HCT116 (cell line): Measurements from ENCODE around the gene FANCG. TPM values are rescaled to one million over a fixed set of nuclear protein-coding genes. Genes with fewer than 3 reads are reported as not detected.

Experiments
- ATAC-seq: fragments of 200-7000 bp; cut with Tn5 transposase; 2 replicates; pipeline ENCODE4 v1.9.1; 2020; ENCODE audit warnings: mild to moderate bottlenecking, moderate library complexity
- BruUV-seq: library from RNA; stranded (reverse); fragments of 400-500 nt; replicated peaks from 2 replicates; lab custom pipeline; 2021; lab: Mats Ljungman, UMichigan
- CTCF ChIA-PET: fragments of 300-600 bp; sonication (Branson Sonifier 250); formaldehyde crosslinking; loops from one replicate; lab custom pipeline; 2021; ENCODE audit warnings: antibody characterized with exemption; lab: Charles Lee
- POLR2A ChIA-PET: fragments of 300-600, 350-600 bp; sonication (Branson Sonifier 250); formaldehyde crosslinking; loops from one replicate; lab custom pipeline; 2021; ENCODE audit warnings: antibody characterized with exemption; lab: Charles Lee
- RAD21 ChIA-PET, 2 experiments: fragments of 300-600 bp; sonication (Branson Sonifier 250); formaldehyde crosslinking; loops; one replicate each; lab custom pipeline; 2023; ENCODE audit warnings: low total read pairs in 2 of 2; ENCODE audit not compliant: uncharacterized antibody in 2 of 2, unreplicated experiment in 2 of 2, low non-redundant PET in 1 of 2; lab: Charles Lee
- DNase-seq: peaks from one replicate; pipeline ENCODE4 v3.0.0-alpha.2; 2010; ENCODE audit warnings: low read depth, low spot score
- H2AFZ ChIP-seq: fragments of 200-600 bp; shearing (Covaris generic), sonication (generic); 2 replicates; pipeline ENCODE4 v1.6.1; 2017; ENCODE audit warnings: low read depth, mixed run types, mixed read lengths, antibody characterized with exemption, low read length; ENCODE audit not compliant: poor library complexity, severe bottlenecking
- H3K27ac ChIP-seq: 2 replicates; pipeline ENCODE4 v1.5.1; 2012; ENCODE audit warnings: low read depth, low read length
- H3K27me3 ChIP-seq: fragments of 200-600 bp; sonication (generic); 2 replicates; pipeline ENCODE4 v1.6.1; 2016; ENCODE audit warnings: mixed run types, low read length, mixed read lengths; ENCODE audit not compliant: insufficient read depth
- H3K36me3 ChIP-seq, 2 experiments: fragments of 200-500 bp in 1 of 2; fragments of 200-600 bp in 1 of 2; sonication (Bioruptor generic) in 1 of 2; sonication (generic) in 1 of 2; 2 replicates each; pipeline versions ENCODE4 v1.5.1 to v1.6.1; 2014 to 2016; ENCODE audit warnings: low read length in 2 of 2, inconsistent platforms in 1 of 2, mixed read lengths in 1 of 2, mixed run types in 1 of 2; ENCODE audit not compliant: insufficient read depth in 2 of 2, control insufficient read depth in 1 of 2
- H3K4me1 ChIP-seq, 2 experiments: fragments of 200-600 bp in 1 of 2; sonication (generic) in 1 of 2; 2 replicates each; pipeline versions ENCODE4 v1.5.1 to v1.6.1; 2012 to 2017; ENCODE audit warnings: low read length in 2 of 2, inconsistent platforms in 1 of 2, mild to moderate bottlenecking in 1 of 2, mixed read lengths in 1 of 2, mixed run types in 1 of 2, moderate library complexity in 1 of 2; ENCODE audit not compliant: insufficient read depth in 2 of 2, control insufficient read depth in 1 of 2
- H3K4me2 ChIP-seq: fragments of 200-600 bp; sonication (generic); 2 replicates; pipeline ENCODE4 v1.6.1; 2017; ENCODE audit warnings: mixed run types, low read length, mixed read lengths
- H3K4me3 ChIP-seq, 2 experiments: fragments of 200-600 bp in 1 of 2; sonication (generic) in 1 of 2; replicated peaks in 1 of 2; 2 replicates each; pipeline ENCODE4 v1.5.1; 2011 to 2016; ENCODE audit warnings: low read length in 2 of 2, control low read depth in 1 of 2, low read depth in 1 of 2, mild to moderate bottlenecking in 1 of 2, mixed read lengths in 1 of 2, mixed run types in 1 of 2
- H3K79me2 ChIP-seq: fragments of 200-600 bp; sonication (generic); 2 replicates; pipeline ENCODE4 v1.6.1; 2017; ENCODE audit warnings: mild to moderate bottlenecking, mixed run types, low read length, moderate library complexity, mixed read lengths; ENCODE audit not compliant: insufficient read depth
- H3K9ac ChIP-seq: fragments of 200-600 bp; sonication (generic); 2 replicates; pipeline ENCODE4 v1.6.1; 2016; ENCODE audit warnings: low read length, mixed read lengths
- H3K9me2 ChIP-seq: fragments of 200-600 bp; sonication (generic), shearing (Covaris generic); 2 replicates; pipeline ENCODE4 v1.6.1; 2017; ENCODE audit warnings: mixed run types, mild to moderate bottlenecking, moderate library complexity; ENCODE audit not compliant: insufficient read depth
- H3K9me3 ChIP-seq, 2 experiments: fragments of 200-500 bp in 1 of 2; fragments of 200-600 bp in 1 of 2; sonication (Bioruptor generic) in 1 of 2; sonication (generic) in 1 of 2; 2 replicates each; pipeline ENCODE4 v1.6.1; 2014 to 2017; ENCODE audit warnings: low read length in 2 of 2, mixed read lengths in 2 of 2, inconsistent platforms in 1 of 2, low read depth in 1 of 2, mild to moderate bottlenecking in 1 of 2, mixed run types in 1 of 2, moderate library complexity in 1 of 2; ENCODE audit not compliant: control insufficient read depth in 1 of 2, insufficient read depth in 1 of 2
- H4K20me1 ChIP-seq: fragments of 200-600 bp; sonication (generic), shearing (Covaris generic); 2 replicates; pipeline ENCODE4 v1.6.1; 2017; ENCODE audit warnings: mixed run types, mild to moderate bottlenecking, moderate library complexity; ENCODE audit not compliant: insufficient read depth
- CBX3 ChIP-seq: IDR thresholded peaks from 2 replicates; pipeline ENCODE4 v1.6.1; 2012; ENCODE audit warnings: low read depth
- CEBPB ChIP-seq: IDR thresholded peaks from 2 replicates; pipeline ENCODE4 v1.6.1; 2012; ENCODE audit warnings: low read depth
- EGR1 ChIP-seq: IDR thresholded peaks from 2 replicates; pipeline ENCODE4 v1.6.1; 2012; ENCODE audit warnings: low read depth
- ELF1 ChIP-seq: IDR thresholded peaks from 2 replicates; pipeline ENCODE4 v1.6.1; 2012; ENCODE audit warnings: low read depth, borderline replicate concordance
- EZH2 ChIP-seq: fragments of 200-600 bp; sonication (generic); IDR thresholded peaks from 2 replicates; pipeline ENCODE4 v1.6.1; 2017; ENCODE audit warnings: antibody characterized with exemption, mixed run types
- EZH2phosphoT487 ChIP-seq: fragments of 200-600 bp; IDR thresholded peaks from 2 replicates; pipeline ENCODE4 v1.6.1; 2018; ENCODE audit warnings: antibody characterized with exemption, borderline replicate concordance
- FOSL1 ChIP-seq: IDR thresholded peaks from 2 replicates; pipeline ENCODE4 v1.6.1; 2012; ENCODE audit warnings: low read depth
- JUND ChIP-seq: IDR thresholded peaks from 2 replicates; pipeline ENCODE4 v1.6.1; 2012
- POLR2A ChIP-seq: IDR thresholded peaks from 2 replicates; pipeline ENCODE4 v1.7.0; 2011; ENCODE audit warnings: borderline replicate concordance; ENCODE audit not compliant: insufficient read depth, insufficient read length; ENCODE audit errors: extremely low read depth
- POLR2AphosphoS5 ChIP-seq: IDR thresholded peaks from 2 replicates; pipeline ENCODE4 v1.6.1; 2011; ENCODE audit warnings: mild to moderate bottlenecking, low read depth, low read length, moderate library complexity
- RAD21 ChIP-seq: IDR thresholded peaks from 2 replicates; pipeline ENCODE4 v1.6.1; 2012; ENCODE audit warnings: low read depth, mild to moderate bottlenecking
- REST ChIP-seq: IDR thresholded peaks from 2 replicates; pipeline ENCODE4 v1.6.1; 2012; ENCODE audit warnings: low read depth
- SIN3A ChIP-seq: IDR thresholded peaks from 2 replicates; pipeline ENCODE4 v1.6.1; 2012; ENCODE audit warnings: low read depth
- SP1 ChIP-seq: IDR thresholded peaks from 2 replicates; pipeline ENCODE4 v1.6.1; 2012; ENCODE audit warnings: low read depth
- YY1 ChIP-seq: IDR thresholded peaks from 2 replicates; pipeline ENCODE4 v1.6.1; 2011; ENCODE audit warnings: low read length, low read depth, moderate library complexity, mild to moderate bottlenecking; ENCODE audit not compliant: insufficient replicate concordance; ENCODE audit errors: extremely low read depth
- ZFX ChIP-seq: fragments of 450-650 bp; IDR thresholded peaks from 2 replicates; pipeline ENCODE4 v1.6.1; 2017
- ZNF274 ChIP-seq: fragments of 200-500 bp; sonication (Bioruptor generic); IDR thresholded peaks from 2 replicates; pipeline ENCODE4 v1.6.1; 2014; ENCODE audit warnings: mild to moderate bottlenecking, low read depth, low read length, inconsistent platforms
- intact Hi-C: fragments of 100-400 bp; cut with micrococcal nuclease; formaldehyde crosslinking; loops from 2 replicates; pipeline ENCODE4 v1.10.0; 2022
- total RNA-seq: library from RNA; stranded (reverse); gene quantifications from one replicate; pipeline ENCODE4 v1.2.1, GENCODE V29; 2021; ENCODE audit not compliant: unreplicated experiment
- TF ChIP-seq, protein P1 (sequence below), 3 experiments: fragments of 200-600 bp in 1 of 3; sonication (generic) in 1 of 3; IDR thresholded peaks in 2 of 3; conservative IDR thresholded peaks in 1 of 3; 2 replicates each; pipeline ENCODE4 v1.5.1; 2012 to 2017; ENCODE audit warnings: low read depth in 2 of 3, low read length in 2 of 3, antibody characterized with exemption in 1 of 3, borderline replicate concordance in 1 of 3, control low read depth in 1 of 3, mild to moderate bottlenecking in 1 of 3, mixed read lengths in 1 of 3, mixed run types in 1 of 3, moderate library complexity in 1 of 3; ENCODE audit not compliant: insufficient read depth in 1 of 3
- TF ChIP-seq, protein P2 (sequence below): IDR thresholded peaks from 2 replicates; pipeline ENCODE4 v1.6.1; 2011; ENCODE audit warnings: mild to moderate bottlenecking, low read length, moderate library complexity; ENCODE audit not compliant: insufficient replicate concordance; ENCODE audit errors: extremely low read depth
- TF ChIP-seq, protein P3 (sequence below): IDR thresholded peaks from 2 replicates; pipeline ENCODE4 v1.6.1; 2012

Gene FANCG
- total RNA-seq, 1 experiment from 2014 or later: 82.3 TPM

DNA sequence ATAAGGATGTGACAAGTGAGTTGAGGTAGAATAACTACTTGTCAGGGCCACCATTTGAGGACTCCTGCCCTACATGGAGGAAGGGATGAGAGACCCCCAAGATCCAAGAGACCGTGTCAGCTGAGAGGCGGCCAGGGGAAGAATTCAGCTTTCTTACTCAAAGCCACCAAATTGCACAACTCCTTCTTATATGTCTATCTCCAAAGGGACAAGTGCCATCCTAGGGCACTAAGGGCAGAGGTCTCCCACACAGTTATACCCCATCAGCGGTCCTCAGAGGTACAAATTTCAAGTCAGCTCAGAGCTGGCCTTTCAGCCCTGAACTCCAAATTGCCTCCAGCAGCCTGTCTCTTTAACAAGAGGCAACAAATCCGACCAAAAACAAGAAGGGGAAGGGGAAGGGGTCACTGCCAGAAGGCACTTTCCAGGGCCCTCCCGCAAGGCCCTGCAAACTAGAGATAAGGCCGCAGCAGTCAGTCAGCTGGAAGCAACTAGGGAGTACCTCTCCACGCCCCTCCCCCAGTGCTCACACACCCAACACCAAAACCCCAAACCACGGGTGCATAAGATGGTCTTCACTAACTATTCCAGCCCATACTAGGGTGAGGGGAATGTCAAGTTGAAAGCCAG, 29.3 kb upstream of the FANCG start:
- Histone ChIP-seq H3K9ac (no peak overlapping the region), H3K4me3 (no peak overlapping the region), H3K79me2 (no peaks in the 10 kb centered on the region), H3K27ac (no peak overlapping the region), H3K36me3 (no peaks in the 10 kb centered on the region), H3K4me1 (peaks cover 18 to 40% of the 10 kb centered on the region in 2 experiments), H3K9me2 (no peaks in the 10 kb centered on the region), H3K9me3 (no peaks in the 10 kb centered on the region), H4K20me1 (no peaks in the 10 kb centered on the region), H2AFZ (no peak overlapping the region), H3K4me2 (no peak overlapping the region), H3K27me3 (no peaks in the 10 kb centered on the region)
- intact Hi-C loops: no loop called here
- RAD21 ChIA-PET: no interaction called here
- CTCF ChIA-PET: no interaction called here
- ATAC-seq: no peak
- no peak for TF ChIP-seq SIN3A
- TF ChIP-seq EZH2: no peak
- TF ChIP-seq, protein P1, sequence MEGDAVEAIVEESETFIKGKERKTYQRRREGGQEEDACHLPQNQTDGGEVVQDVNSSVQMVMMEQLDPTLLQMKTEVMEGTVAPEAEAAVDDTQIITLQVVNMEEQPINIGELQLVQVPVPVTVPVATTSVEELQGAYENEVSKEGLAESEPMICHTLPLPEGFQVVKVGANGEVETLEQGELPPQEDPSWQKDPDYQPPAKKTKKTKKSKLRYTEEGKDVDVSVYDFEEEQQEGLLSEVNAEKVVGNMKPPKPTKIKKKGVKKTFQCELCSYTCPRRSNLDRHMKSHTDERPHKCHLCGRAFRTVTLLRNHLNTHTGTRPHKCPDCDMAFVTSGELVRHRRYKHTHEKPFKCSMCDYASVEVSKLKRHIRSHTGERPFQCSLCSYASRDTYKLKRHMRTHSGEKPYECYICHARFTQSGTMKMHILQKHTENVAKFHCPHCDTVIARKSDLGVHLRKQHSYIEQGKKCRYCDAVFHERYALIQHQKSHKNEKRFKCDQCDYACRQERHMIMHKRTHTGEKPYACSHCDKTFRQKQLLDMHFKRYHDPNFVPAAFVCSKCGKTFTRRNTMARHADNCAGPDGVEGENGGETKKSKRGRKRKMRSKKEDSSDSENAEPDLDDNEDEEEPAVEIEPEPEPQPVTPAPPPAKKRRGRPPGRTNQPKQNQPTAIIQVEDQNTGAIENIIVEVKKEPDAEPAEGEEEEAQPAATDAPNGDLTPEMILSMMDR (IDR thresholded peaks at IDR 0.05 in 2 of 3, conservative IDR thresholded peaks at IDR 0.05 in 1 of 3; ENCODE audit: borderline replicate concordance in 1 of 3, insufficient read depth in 1 of 3, low read depth in 2 of 3, low read length in 2 of 3): no peak
- no peak for TF ChIP-seq POLR2AphosphoS5
- no peak for TF ChIP-seq ZFX
- no peak for TF ChIP-seq RAD21
- TF ChIP-seq SP1: no peak
- no peak for TF ChIP-seq REST
- no peak for TF ChIP-seq FOSL1
- no peak for TF ChIP-seq YY1
- TF ChIP-seq, protein P2, sequence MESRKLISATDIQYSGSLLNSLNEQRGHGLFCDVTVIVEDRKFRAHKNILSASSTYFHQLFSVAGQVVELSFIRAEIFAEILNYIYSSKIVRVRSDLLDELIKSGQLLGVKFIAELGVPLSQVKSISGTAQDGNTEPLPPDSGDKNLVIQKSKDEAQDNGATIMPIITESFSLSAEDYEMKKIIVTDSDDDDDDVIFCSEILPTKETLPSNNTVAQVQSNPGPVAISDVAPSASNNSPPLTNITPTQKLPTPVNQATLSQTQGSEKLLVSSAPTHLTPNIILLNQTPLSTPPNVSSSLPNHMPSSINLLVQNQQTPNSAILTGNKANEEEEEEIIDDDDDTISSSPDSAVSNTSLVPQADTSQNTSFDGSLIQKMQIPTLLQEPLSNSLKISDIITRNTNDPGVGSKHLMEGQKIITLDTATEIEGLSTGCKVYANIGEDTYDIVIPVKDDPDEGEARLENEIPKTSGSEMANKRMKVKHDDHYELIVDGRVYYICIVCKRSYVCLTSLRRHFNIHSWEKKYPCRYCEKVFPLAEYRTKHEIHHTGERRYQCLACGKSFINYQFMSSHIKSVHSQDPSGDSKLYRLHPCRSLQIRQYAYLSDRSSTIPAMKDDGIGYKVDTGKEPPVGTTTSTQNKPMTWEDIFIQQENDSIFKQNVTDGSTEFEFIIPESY: no peak
- no peak for TF ChIP-seq CEBPB
- no peak for TF ChIP-seq CBX3
- TF ChIP-seq EZH2phosphoT487: no peak
- TF ChIP-seq, protein P3, sequence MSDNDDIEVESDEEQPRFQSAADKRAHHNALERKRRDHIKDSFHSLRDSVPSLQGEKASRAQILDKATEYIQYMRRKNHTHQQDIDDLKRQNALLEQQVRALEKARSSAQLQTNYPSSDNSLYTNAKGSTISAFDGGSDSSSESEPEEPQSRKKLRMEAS: no peak
- TF ChIP-seq EGR1: no peak
- TF ChIP-seq POLR2A: no peak
- no peak for TF ChIP-seq JUND
- no peak for TF ChIP-seq ZNF274
- no peak for TF ChIP-seq ELF1
- BruUV-seq: no TSS peak
- DNase-seq: no peak
- POLR2A ChIA-PET: no interaction called here
